GM18861 (cell line): ENCODE measurements around the gene DYTN.

ENCODE experiments used
- ATAC-seq: cut with Tn5 transposase; IDR thresholded peaks from one replicate; pipeline ENCODE4 v1.9.1; 2021; ENCODE audit not compliant: unreplicated experiment

DYTN gene

DNA sequence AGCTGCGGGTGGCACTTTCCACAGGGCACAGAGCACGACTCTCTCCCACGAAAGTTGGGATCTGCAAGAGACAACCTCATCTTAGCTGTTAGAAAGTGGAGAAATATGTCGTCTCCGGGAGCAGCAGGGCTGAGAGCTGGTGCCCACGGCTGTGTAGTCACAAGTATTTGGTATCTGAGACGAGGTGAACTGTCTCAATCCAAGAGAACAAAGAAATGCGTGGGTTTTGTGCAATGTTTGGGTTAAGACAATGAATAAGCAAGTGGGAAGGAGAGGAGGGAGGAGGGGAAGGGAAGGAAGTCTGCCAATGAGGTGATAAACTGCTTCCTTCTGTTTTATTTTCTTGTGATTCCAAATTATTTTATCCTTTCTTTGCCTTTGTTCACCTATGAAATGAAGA is 18.0 kb downstream of the DYTN start:
- ATAC-seq = no peak

DNA sequence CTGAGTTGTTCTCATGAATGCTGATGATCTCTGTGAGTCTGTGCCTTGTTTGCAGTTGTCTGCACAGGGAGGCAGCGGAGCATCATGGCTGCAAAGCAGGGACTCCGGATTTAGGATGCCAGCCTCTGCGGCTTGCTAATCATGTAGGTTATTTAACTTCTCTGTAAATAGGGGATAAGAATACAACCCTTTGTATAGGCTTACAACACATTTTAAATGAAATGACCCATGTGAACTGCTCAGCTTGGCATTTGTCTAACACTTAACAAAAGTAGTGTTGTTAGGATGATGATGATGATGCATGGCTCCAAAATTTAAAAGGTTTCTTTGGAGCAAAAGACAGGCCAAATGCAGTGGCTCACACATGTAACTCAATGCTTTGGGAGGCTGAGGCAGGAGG is 19.4 kb downstream of the DYTN start:
- no peak for ATAC-seq

DNA sequence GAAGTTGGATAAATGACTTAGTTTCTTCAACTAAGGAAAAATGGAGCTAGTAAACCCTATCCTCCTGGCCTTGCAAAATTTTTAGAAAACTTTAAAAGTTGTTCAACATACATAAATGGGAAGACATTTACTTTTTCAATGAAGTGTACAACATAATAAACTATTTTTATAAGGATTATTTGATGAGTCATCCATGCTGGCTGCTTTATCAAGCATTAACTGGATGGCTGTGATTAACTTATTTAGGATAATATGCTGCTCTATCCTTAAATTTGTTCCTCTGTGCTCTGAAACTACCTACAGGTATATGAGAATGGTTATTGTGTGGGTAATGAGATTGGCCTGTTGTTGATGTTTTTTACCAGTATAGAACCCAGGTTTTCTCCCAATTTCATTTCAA is 21.3 kb downstream of the DYTN start:
- no peak for ATAC-seq

DNA sequence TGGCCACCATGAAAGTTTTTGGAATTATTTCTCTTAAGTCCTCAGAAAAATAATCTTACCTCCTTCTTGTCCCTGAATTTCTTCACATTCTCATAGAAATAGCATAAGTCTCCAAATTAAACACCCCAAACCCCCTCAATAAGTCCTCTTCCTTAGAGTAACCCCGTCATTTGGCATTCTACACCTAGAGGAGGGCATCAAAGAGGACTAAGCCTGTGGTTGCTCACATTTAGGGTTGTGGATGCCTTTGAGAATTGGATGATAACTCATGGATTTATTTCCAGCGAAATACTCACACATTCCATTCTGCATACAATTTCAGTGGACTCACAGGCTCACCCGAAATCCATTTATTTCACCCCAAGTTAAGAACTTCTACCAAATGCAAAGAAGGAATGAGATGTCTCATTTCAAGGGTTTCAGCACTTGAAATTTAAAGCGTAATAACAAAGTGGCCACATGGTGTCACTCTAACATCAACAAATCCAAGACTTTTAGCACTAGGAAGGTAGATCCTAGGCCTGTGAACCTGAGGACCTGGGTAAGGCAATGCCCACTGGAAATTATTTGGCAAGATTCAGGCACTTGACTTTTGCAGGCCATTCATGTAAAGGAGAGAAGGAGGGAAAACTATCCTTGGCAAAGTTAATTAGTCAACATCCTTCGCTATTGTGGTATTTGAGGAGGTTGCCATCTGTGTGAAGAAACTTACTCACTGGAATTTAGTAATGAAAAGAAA is 24.6 kb downstream of the DYTN start:
- peak; percentile 56 for ATAC-seq

DNA sequence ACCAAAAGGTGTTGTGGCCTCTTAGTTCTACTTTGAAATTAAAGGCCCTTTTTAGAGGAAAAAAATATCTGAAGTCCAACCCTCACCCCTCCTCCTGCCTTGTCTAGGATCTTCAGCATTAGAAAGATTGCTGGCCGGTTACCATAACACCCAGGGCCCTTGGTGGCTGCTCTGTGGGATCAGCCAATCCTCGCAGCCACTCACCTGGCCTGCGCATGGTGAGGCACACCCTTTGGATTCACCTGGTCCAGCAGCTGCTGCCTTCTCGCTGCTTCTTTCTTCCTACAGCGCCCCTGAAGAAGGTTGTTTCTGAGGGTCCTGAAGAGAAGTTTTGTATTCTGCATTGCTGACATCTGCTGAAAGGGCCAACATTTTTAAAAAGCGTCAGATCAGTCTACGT is 25.2 kb downstream of the DYTN start:
- ATAC-seq = no peak

DNA sequence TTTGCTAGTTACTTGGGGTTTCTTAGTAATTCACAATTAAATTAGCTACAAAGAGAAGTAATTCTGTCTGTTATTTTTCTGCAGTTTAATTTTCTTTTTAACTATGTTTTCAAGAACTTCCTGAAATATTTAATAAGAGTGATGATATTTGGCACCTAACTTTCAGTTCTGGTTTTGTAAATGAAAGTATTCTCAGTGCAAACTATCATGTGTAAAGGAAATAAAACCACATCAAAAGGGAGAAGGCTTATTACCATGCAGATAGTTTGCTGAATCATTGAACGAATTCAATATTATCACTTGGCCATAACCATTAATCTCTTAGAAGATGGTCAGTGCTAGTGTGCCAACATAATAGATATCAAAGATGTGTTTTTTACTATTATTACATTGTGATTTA is 29.2 kb downstream of the DYTN start:
- ATAC-seq = no peak

DNA sequence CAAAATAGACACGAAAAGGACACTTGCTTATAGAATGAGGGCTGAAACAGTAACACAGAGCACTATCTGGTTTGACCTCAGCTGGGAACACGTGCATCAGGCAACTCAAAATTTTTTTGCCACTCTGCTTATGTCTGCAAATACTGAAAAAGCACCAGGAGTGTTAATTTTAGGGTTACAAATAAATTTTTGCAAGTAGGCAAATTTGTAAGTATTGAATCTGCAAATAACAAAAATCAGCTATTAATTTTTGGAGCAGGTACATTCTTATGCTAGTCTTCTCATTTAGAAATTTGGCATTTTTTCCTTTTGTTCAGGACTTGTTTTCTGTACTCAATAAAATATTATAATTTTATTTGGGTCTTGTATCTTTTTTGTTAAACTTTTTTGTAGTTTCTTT is 29.7 kb downstream of the DYTN start:
- ATAC-seq = no peak

DNA sequence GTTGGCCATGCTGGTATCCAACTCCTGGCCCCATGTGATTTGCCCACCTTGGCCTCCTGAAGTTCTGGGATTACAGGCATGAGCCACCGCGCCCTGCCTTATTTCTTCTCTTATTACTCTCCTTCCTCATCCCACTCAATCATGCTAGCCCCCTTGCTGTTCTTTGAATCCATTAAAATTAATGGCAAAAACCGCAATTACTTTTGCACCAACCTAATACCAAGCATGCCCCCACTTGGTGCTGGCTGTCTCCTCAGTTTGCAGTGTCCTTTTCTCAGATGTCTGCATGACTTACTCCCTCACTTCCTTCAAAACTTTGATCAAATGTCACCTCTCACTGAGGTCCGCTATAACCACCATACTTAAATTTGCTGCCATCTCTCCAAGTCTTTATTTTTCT is 34.6 kb downstream of the DYTN start:
- ATAC-seq = no peak

DNA sequence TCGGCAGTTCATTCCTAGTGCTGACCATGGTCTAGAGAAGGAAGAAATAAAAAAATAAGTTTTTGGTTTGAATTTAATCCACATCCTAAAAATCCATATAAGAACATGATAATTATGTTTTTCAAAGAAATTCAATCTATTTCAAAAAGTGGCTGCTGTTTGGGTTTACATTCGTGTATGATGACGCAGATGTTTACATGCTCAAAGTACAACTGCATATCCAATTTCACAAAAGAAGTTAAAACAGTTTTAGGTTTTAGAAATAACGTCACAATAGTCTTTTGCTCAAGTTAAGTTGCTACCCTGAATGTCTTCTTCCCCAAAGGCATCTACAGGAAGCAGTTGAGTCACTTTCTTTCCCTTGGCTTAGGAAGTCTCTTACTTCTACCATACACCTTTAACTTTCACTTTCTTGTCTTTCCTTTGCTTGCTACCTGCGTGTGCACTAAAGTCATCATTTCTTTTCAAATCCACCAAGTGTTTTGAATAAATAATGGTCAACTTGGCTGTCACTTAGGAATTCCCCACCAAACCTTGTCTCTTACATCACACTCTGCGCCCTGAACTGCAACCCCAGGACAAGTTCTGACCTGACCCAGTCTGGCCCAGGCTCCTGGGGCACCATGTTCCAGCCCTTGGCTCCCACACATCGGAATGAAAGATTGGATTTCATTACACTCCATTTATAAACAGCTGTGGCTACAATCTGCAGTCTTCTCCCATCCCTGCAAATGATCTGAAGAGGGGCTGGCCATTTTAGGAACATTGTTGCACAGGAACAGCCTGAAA is 47.5 kb downstream of the DYTN start:
- no peak for ATAC-seq

DNA sequence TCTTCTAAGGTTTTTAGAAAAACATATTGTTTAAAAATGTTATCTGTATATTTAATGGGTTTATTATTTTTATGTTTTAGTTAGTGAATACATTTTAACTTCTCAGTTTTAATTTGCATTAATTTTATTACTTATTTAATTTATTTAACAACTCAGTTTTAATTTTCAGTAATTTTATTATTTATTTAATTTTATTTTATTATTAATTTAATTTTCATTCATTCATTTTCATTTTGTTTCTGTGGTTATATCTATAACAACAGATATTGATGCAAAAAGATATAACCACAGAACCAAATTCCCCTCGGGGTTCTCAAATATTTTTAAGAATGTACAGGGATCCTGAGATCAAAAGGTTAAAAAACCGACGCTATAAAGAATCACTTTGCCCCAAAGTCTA is 52.9 kb downstream of the DYTN start:
- ATAC-seq = no peak

DNA sequence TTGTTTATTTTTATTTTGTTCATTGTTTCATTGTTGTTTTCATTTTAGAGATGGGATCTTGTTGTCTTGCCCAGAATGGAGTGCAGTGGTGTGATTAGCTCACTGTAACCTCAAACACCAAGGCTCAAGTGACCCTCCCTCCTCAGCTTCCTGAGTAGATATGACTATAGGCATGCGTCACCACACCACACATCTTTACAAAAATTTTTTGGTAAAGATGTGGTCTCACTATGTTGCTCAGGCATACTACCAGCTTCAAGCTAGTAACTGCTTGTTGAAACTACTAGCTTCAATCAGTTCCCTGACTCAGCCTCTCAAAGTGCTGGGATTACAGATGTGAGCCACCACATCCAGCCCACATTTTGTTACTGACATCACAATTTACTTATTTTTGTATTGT is 61.1 kb downstream of the DYTN start:
- ATAC-seq = no peak

DNA sequence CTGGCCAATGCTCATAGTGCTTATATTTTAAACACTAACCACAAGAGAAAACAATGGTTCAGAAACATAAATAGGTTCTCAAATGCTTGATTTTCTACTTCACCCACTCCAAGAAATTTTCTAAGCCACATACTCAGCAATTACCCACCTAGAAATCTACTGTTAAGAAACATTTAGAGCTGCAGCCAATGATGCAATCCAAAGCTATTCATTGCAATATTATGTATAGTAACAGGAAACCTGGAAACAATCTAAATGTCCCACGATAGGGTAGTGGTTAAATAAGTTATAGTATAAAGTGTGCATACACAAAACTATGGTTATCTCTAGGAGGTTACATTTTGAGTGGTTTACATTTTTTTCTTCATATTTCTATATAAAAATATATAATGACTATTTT is 70.2 kb downstream of the DYTN start:
- ATAC-seq = no peak

DNA sequence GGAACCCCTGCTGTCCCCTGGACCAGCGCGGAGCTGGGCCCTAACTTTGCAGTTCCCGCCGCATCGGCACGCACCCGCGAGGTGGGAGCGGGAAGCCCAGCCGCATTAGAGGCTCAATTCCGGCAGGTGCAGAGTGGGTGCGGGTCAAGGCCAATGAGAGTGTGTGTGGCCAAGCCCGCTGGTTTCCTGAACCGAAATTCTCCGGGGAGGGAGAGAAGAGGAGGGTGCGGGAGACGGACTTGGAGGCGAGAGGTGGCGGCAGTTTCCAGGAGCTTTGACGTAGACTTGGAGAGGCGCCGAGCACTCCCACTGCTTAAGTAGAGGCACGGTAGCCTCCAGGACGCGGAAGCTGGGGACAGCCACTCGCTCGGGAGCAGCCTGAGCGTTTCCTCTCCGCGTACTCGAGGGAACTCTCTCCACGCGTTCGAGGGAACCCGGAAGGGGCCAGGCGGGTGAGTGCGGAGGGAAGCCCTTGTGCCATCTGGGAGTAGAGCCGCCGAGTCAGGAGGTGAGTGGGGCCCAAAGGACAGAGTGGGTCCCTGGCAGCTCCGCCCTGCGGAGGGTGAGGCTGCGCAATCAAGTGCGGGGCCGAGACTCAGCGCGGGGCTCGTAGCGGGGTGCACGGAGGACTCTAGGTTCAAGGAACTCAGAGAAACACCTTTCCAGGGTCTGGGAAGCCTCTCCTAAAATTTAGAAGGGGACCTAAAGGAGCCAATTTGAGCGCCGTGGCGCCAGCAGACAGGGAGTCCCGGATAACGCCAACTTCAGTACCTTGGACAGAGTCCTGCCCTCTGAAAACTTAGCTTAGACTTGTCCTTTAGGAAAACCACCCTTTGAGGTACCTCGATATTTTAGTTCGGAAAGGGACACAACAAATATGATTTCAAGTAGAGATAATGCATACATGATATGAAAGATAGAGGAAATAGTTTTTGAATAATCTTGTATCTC is 75.8 kb downstream of the DYTN start, which contains the start of gene FAM237A:
Gene FAM237A, plus strand, starts transcription at position 413 of the 951 bp plus-strand sequence. CDS start 1,750 bp downstream, outside the sequence.
- ATAC-seq = no peak

DNA sequence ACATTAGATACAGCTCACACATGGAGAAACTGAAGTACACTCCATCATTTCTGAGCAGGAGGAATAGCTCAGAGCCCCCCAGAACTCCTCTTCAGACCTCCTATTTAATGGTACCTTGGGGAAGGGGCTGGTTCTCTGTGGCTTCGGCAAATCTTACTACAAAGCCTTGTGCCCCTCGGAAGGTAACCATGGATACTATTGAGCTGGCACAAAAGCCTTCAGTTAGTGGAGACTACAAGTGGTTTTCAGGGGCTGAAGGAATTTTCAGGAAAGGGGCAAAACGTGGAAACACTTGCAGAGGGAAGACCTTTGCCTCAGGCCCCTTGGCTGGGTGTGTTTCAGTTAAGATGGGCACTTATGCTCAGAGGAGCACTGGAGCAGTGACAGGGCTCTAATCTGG is 77.0 kb downstream of the DYTN start:
- no peak for ATAC-seq

DNA sequence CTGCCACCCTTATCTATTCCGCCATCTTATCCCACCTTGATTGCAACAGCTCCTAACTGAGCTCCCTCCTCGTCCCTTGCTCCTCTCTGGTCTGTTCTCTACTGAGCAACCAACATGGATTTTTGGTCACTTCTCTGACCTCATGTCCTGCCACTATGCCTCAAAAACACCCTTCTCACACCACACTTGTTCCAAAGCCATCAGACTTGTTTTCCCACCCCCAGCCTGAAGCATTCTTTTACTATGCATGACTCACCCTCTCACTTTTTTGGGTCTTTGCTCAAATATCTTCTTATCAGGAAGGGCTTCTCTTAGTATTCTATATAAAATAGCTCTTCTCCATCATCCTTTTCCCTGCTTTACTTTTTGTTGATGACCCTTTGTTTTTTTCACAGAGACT is 78.6 kb downstream of the DYTN start:
- ATAC-seq = no peak

DNA sequence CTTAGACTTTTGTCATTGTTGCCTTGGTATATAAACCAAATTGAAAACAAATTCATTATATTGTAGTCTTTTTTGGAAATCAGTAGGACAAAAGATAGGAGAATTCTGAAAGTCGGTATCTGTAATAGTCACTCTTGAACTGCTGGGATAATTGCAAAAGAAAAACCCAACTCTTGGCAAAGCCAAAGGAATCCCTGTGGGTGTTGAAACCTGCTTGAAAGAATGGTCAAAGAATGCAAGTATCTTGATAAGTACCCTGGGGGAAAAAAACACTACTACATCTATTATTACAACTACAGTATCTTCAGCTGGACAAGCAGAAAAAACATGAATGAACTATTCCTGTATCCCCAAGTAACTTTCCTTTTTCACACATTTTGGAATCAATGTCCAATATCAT is 83.2 kb downstream of the DYTN start:
- ATAC-seq = no peak

DNA sequence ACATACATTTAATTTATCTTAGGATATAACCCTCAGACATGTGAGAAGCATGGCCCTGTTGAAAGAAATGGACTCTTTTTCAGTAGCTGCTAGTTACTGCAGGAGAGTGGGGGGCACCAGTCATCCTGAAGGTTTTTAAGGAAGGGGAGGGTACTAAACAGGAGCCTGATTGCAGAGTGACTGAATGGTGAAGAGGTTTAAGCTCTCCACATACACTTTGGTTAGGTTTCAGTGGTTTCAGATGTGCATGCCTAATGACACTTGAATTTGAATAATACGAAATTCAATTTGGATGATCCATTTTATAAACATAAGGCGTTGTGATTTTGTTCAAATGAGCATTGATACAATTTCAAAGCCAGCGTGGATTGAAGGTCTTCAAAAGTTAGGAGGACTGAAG is 86.9 kb downstream of the DYTN start:
- no peak for ATAC-seq

DNA sequence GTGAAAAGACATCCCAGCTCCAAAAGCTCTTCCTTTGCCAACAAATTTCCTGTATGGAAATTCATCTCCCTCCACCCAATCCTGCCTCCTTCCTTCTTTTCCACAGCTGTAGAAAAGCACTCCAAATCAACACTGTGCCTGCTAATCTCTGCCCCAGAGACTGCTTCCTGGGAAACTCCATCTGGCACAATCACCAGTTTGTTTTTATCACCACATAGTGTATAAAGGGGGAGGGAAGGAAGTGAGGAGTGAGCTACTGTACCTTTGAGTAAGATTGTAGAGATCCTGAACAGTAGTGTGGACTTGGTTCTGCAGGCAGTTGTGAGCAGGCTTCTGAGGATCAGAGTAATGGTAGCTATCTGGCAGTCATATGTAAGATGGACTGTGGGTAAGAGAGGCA is 90.6 kb downstream of the DYTN start:
- ATAC-seq = no peak

DNA sequence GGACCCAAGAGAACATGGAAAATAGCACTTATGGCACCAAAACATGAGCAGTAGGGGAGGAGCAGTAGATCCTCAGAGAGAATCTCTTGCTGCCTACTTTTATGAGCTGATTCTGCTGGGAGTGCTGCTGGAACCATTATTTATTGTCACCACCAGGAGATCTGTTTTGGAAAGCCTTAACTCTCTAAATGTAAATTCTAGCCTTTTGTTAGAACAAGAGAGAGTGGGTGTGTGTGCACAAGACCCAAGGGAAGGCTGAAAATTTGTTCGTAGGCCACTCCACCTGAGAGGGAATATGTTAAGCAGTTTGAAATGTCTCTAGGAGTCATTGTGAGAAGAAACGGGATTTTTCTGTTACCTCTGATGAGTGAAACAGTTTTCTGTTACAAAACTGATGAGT is 92.1 kb downstream of the DYTN start:
- ATAC-seq = no peak

DNA sequence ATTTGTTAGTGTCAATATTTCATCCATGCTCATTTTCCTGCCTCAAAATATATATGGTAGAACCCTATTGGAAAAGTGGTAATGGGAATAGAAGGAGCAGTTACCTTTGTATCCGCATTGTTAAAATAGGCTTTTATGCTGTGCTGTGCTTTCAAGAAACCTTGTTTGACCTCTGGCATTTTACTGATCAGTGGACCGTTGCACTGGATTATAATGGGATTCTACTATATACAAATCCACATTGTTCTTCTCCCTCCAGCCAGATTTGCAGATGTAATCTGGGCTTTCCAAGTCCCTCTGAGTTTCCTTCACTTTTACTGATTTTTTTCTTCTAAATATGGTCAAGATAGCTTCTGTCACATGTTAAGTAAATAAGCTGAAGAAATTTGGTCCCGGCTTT is 99.2 kb downstream of the DYTN start:
- no peak for ATAC-seq

DNA sequence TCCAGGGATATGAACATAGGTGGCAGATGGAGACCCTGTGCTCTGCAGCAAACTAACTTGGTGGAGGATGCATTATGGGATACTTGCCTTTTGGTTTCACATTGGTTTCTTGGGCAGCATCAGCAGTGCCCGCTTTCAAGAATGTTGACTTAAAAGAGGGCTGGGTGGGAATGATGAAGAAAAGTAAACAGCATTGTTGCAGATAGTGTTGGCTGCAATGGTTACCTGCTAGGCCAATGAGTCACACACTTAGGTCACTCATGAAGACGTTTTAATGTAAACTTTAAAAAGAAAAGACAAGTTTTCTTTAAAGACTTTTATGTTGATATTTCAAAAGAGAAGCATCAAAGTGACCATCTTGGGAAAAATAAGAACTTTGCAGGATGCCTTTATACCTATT is 102.0 kb downstream of the DYTN start:
- no peak for ATAC-seq
